HG03354 (cell line): Measurements from ENCODE around the gene PLAC8L1.

Source experiments
- ATAC-seq: cut with Tn5 transposase; IDR thresholded peaks from one replicate; pipeline ENCODE4 v1.9.1; 2021; ENCODE audit warnings: mild to moderate bottlenecking; ENCODE audit not compliant: unreplicated experiment, poor library complexity, severe bottlenecking

PLAC8L1 gene

GRCh38 chr5:146082798-146083197 lies 22.6 kb downstream of the PLAC8L1 start:
- peak; percentile 94 for ATAC-seq

- ATAC-seq = no peak
Measured at GRCh38 chr5:146081556-146081955, 23.8 kb downstream of the PLAC8L1 start.

GRCh38 chr5:146079695-146080373 lies 25.5 kb downstream of the PLAC8L1 start:
- no peak for ATAC-seq

- ATAC-seq = no peak
Measured at GRCh38 chr5:146078566-146078965, 26.8 kb downstream of the PLAC8L1 start.

GRCh38 chr5:146076455-146076854 lies 28.9 kb downstream of the PLAC8L1 start:
- no peak for ATAC-seq

GRCh38 chr5:146076028-146076427 lies 29.3 kb downstream of the PLAC8L1 start:
- ATAC-seq = no peak

GRCh38 chr5:146073239-146073900 lies 32.0 kb downstream of the PLAC8L1 start:
- ATAC-seq = no peak

GRCh38 chr5:146072595-146072994 lies 32.8 kb downstream of the PLAC8L1 start:
- ATAC-seq = no peak

GRCh38 chr5:146071171-146071570 lies 34.2 kb downstream of the PLAC8L1 start:
- ATAC-seq = no peak

- no peak for ATAC-seq
Measured at GRCh38 chr5:146070746-146071145, 34.6 kb downstream of the PLAC8L1 start.

- ATAC-seq = peak; percentile 47
Measured at GRCh38 chr5:146069780-146070099, 35.6 kb downstream of the PLAC8L1 start.

- ATAC-seq = peak; percentile 86
Measured at GRCh38 chr5:146068977-146069779, 36.2 kb downstream of the PLAC8L1 start.

- no peak for ATAC-seq
Measured at GRCh38 chr5:146068206-146068605, 37.2 kb downstream of the PLAC8L1 start.

- no peak for ATAC-seq
Measured at GRCh38 chr5:146066968-146067367, 38.4 kb downstream of the PLAC8L1 start.

GRCh38 chr5:146060221-146060585 lies 45.2 kb downstream of the PLAC8L1 start:
- no peak for ATAC-seq

GRCh38 chr5:146059460-146060220 lies 45.7 kb downstream of the PLAC8L1 start:
- no peak for ATAC-seq

GRCh38 chr5:146055432-146055831 lies 49.9 kb downstream of the PLAC8L1 start:
- ATAC-seq = no peak

GRCh38 chr5:146052780-146053179 lies 52.6 kb downstream of the PLAC8L1 start:
- peak; percentile 67 for ATAC-seq

- no peak for ATAC-seq
Measured at GRCh38 chr5:146051678-146052077, 53.7 kb downstream of the PLAC8L1 start.

- ATAC-seq = no peak
Measured at GRCh38 chr5:146050086-146050485, 55.3 kb downstream of the PLAC8L1 start.
